ENCODE results near the gene CT45A6.
"Not testable (repeated sequence)": the region's sequence is repeated elsewhere in the genome, so short reads cannot be mapped to it uniquely, and the experiment has no call there.

The CT45A6 gene, protein sequence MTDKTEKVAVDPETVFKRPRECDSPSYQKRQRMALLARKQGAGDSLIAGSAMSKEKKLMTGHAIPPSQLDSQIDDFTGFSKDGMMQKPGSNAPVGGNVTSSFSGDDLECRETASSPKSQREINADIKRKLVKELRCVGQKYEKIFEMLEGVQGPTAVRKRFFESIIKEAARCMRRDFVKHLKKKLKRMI

DNA sequence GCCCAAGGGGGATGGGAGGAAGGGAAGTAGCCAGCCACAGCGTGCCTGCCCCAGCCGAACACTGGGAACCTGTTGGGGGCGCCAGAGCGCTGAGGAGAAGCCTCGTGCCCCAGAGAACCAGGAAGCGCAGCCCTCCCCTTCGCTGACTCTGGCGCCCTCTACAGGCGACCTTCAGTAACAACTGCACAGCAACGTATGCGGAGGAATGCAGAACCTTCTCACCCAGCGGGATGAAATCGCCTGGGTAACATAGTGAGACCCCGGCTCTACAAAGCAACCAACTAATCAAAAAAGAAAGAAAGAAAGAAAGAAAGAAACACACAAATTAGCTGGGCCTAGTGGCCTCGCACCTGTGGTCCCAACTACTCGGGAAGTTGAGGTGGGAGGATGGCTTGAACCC lies at the start of gene CT45A6:
Gene CT45A6, minus strand, starts transcription at position 101 of the 400 bp plus-strand sequence. CDS start 3,794 bp downstream, outside the sequence.
- DNase-seq (ENCODE audit: low read depth in 2 of 2), result not testable (repeated sequence)

DNA sequence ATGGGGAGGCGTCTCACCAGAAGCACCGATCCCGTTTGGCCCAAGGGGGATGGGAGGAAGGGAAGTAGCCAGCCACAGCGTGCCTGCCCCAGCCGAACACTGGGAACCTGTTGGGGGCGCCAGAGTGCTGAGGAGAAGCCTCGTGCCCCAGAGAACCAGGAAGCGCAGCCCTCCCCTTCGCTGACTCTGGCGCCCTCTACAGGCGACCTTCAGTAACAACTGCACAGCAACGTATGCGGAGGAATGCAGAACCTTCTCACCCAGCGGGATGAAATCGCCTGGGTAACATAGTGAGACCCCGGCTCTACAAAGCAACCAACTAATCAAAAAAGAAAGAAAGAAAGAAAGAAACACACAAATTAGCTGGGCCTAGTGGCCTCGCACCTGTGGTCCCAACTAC lies 34.6 kb upstream of the CT45A6 start, which contains the start of gene CT45A7:
Gene CT45A7, minus strand, starts transcription at position 101 of the 400 bp plus-strand sequence. CDS start 3,747 bp downstream, outside the sequence.
- not testable (repeated sequence) for DNase-seq (ENCODE audit: low read depth in 2 of 2)

DNA sequence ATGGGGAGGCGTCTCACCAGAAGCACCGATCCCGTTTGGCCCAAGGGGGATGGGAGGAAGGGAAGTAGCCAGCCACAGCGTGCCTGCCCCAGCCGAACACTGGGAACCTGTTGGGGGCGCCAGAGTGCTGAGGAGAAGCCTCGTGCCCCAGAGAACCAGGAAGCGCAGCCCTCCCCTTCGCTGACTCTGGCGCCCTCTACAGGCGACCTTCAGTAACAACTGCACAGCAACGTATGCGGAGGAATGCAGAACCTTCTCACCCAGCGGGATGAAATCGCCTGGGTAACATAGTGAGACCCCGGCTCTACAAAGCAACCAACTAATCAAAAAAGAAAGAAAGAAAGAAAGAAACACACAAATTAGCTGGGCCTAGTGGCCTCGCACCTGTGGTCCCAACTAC lies 17.3 kb upstream of the CT45A6 start, which contains the start of gene CT45A2:
Gene CT45A2, minus strand, starts transcription at position 101 of the 400 bp plus-strand sequence. CDS start 3,747 bp downstream, outside the sequence.
- DNase-seq (ENCODE audit: low read depth in 2 of 2), result not testable (repeated sequence)

DNA sequence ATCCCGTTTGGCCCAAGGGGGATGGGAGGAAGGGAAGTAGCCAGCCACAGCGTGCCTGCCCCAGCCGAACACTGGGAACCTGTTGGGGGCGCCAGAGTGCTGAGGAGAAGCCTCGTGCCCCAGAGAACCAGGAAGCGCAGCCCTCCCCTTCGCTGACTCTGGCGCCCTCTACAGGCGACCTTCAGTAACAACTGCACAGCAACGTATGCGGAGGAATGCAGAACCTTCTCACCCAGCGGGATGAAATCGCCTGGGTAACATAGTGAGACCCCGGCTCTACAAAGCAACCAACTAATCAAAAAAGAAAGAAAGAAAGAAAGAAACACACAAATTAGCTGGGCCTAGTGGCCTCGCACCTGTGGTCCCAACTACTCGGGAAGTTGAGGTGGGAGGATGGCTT lies 17.2 kb downstream of the CT45A6 start, which contains the start of gene CT45A5:
Gene CT45A5, minus strand, starts transcription at position 101 of the 400 bp plus-strand sequence. CDS start 3,774 bp downstream, outside the sequence.
- DNase-seq (ENCODE audit: low read depth in 2 of 2), result not testable (repeated sequence)

DNA sequence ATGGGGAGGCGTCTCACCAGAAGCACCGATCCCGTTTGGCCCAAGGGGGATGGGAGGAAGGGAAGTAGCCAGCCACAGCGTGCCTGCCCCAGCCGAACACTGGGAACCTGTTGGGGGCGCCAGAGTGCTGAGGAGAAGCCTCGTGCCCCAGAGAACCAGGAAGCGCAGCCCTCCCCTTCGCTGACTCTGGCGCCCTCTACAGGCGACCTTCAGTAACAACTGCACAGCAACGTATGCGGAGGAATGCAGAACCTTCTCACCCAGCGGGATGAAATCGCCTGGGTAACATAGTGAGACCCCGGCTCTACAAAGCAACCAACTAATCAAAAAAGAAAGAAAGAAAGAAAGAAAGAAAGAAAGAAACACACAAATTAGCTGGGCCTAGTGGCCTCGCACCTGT lies 34.5 kb downstream of the CT45A6 start, which contains the start of gene CT45A3:
Gene CT45A3, minus strand, starts transcription at position 101 of the 400 bp plus-strand sequence. CDS start 3,747 bp downstream, outside the sequence.
- DNase-seq (ENCODE audit: low read depth in 2 of 2), result not testable (repeated sequence)

DNA sequence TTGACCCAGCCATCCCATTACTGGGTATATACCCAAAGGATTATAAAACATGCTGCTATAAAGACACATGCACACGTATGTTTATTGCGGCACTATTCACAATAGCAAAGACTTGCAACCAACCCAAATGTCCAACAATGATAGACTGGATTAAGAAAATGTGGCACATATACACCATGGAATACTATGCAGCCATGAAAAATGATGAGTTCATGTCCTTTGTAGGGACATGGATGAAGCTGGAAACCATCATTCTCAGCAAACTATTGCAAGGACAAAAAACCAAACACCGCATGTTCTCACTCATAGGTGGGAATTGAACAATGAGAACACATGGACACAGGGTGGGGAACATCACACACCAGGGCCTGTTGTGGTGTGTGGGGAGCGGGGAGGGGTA lies 57.8 kb downstream of the CT45A6 start:
- not testable (repeated sequence) for DNase-seq (ENCODE audit: low read depth in 2 of 2)

Data from stimulated activated CD8-positive, alpha-beta memory T cell treated with anti-CD3 and anti-CD28 coated beads, Interleukin-15, amount 100 ng/mL, for 4 hours (primary cell).